GM18868 (cell line): ENCODE data around the gene CCT6B.
"Not testable (repeated sequence)": the region's sequence is repeated elsewhere in the genome, so short reads cannot be mapped to it uniquely, and the experiment has no call there.

Experiments used
- ATAC-seq: cut with Tn5 transposase; IDR thresholded peaks from one replicate; pipeline ENCODE4 v1.9.1; 2021; ENCODE audit warnings: mild to moderate bottlenecking, moderate library complexity; ENCODE audit not compliant: unreplicated experiment

CCT6B gene

GRCh38 chr17:34980681-34981537 lies 19.6 kb upstream of the CCT6B start:
- ATAC-seq: peak; percentile 83

- ATAC-seq: peak; percentile 71
These were observed 19.1 kb upstream of the CCT6B start, which contains the start of gene LIG3 for GRCh38 chr17:34980353-34980680. Gene LIG3 (plus strand): TSS chr17:34980512. CDS start chr17:34983006, 2,494 bp downstream.

GRCh38 chr17:34979650-34980352 lies 18.5 kb upstream of the CCT6B start:
- ATAC-seq: no peak

- no peak for ATAC-seq
These were observed 17.9 kb upstream of the CCT6B start for GRCh38 chr17:34979153-34979552.

GRCh38 chr17:34974794-34975785 lies 13.8 kb upstream of the CCT6B start:
- ATAC-seq: no peak

- ATAC-seq: no peak
These were observed 12.9 kb upstream of the CCT6B start for GRCh38 chr17:34974179-34974578.

- no peak for ATAC-seq
These were observed 2.8 kb downstream of the CCT6B start for GRCh38 chr17:34958438-34958837.

GRCh38 chr17:34950780-34951179 lies 10.5 kb downstream of the CCT6B start:
- not testable (repeated sequence) for ATAC-seq

- ATAC-seq: no peak
These were observed 31.0 kb downstream of the CCT6B start for GRCh38 chr17:34930283-34930682.

GRCh38 chr17:34926661-34927060 lies 34.6 kb downstream of the CCT6B start:
- ATAC-seq: no peak

- ATAC-seq: no peak
These were observed 40.6 kb downstream of the CCT6B start for GRCh38 chr17:34920676-34921075.

- no peak for ATAC-seq
These were observed 43.9 kb downstream of the CCT6B start for GRCh38 chr17:34917381-34917780.

- ATAC-seq: no peak
These were observed 45.1 kb downstream of the CCT6B start for GRCh38 chr17:34916120-34916519.

- no peak for ATAC-seq
These were observed 48.3 kb downstream of the CCT6B start for GRCh38 chr17:34913001-34913400.

- no peak for ATAC-seq
These were observed 52.2 kb downstream of the CCT6B start for GRCh38 chr17:34909040-34909439.

GRCh38 chr17:34902831-34903547 lies 58.3 kb downstream of the CCT6B start:
- no peak for ATAC-seq

- ATAC-seq: no peak
These were observed 61.5 kb downstream of the CCT6B start for GRCh38 chr17:34899643-34900291.

GRCh38 chr17:34895383-34895782 lies 65.9 kb downstream of the CCT6B start:
- no peak for ATAC-seq

GRCh38 chr17:34894964-34895363 lies 66.3 kb downstream of the CCT6B start:
- ATAC-seq: no peak
